CD4-positive, alpha-beta memory T cell (primary cell): Measurements from ENCODE around the gene ZNF763. TPM values are rescaled to one million over a fixed set of nuclear protein-coding genes. Genes with fewer than 3 reads are reported as not detected.
"Not testable (repeated sequence)": the region's sequence is repeated elsewhere in the genome, so short reads cannot be mapped to it uniquely, and the experiment has no call there.

Experiments used
- CTCF ChIA-PET: fragments of 350-600 bp; sonication (Branson Sonifier 250); formaldehyde crosslinking; loops from one replicate; lab custom pipeline; 2021; ENCODE audit warnings: inconsistent platforms; ENCODE audit not compliant: partially characterized antibody; lab: Charles Lee
- POLR2A ChIA-PET: fragments of 350-600 bp; sonication (Branson Sonifier 250); formaldehyde crosslinking; loops from one replicate; lab custom pipeline; 2021; ENCODE audit not compliant: partially characterized antibody; lab: Charles Lee
- DNase-seq, 5 donors: peaks; one replicate each; pipeline versions ENCODE4 v3.0.0 to v3.0.0-alpha.2; 2020 to 2022; ENCODE audit warnings: mixed read lengths in 1 of 5
- H3K27ac ChIP-seq: one replicate; pipeline ENCODE4 v1.7.0; 2013; ENCODE audit warnings: low read depth, low read length
- H3K27me3 ChIP-seq: 2 replicates; pipeline ENCODE4 v1.7.0; 2013; ENCODE audit warnings: mild to moderate bottlenecking, low read length, moderate library complexity; ENCODE audit not compliant: insufficient read depth
- H3K36me3 ChIP-seq: 2 replicates; pipeline ENCODE4 v1.7.0; 2013; ENCODE audit warnings: mild to moderate bottlenecking, low read length, moderate library complexity; ENCODE audit not compliant: insufficient read depth
- H3K4me1 ChIP-seq: 2 replicates; pipeline ENCODE4 v1.7.0; 2013; ENCODE audit warnings: mild to moderate bottlenecking, low read length, moderate library complexity; ENCODE audit not compliant: insufficient read depth
- H3K4me3 ChIP-seq, 2 donors: one replicate each; pipeline ENCODE4 v1.7.0; 2013; ENCODE audit warnings: low read length in 2 of 2, mild to moderate bottlenecking in 1 of 2
- H3K9me3 ChIP-seq, 2 donors: one replicate each; pipeline ENCODE4 v1.7.0; 2013; ENCODE audit warnings: low read length in 2 of 2, control low read depth in 1 of 2; ENCODE audit not compliant: control insufficient read depth in 1 of 2
- H3K27ac Mint-ChIP-seq, 7 donors: one replicate each; pipeline ENCODE4 v1.8.0; 2020 to 2021; ENCODE audit warnings: mixed read lengths in 7 of 7, mild to moderate bottlenecking in 6 of 7, inconsistent platforms in 3 of 7, moderate library complexity in 3 of 7
- H3K27me3 Mint-ChIP-seq, 2 donors: one replicate each; pipeline ENCODE4 v1.8.0; 2020 to 2021; ENCODE audit warnings: mixed read lengths in 2 of 2
- H3K36me3 Mint-ChIP-seq, 2 donors: one replicate each; pipeline ENCODE4 v1.8.0; 2020 to 2021; ENCODE audit warnings: mixed read lengths in 2 of 2, inconsistent platforms in 1 of 2, mild to moderate bottlenecking in 1 of 2
- H3K4me1 Mint-ChIP-seq, 4 donors: one replicate each; pipeline ENCODE4 v1.8.0; 2020 to 2021; ENCODE audit warnings: mixed read lengths in 4 of 4, mild to moderate bottlenecking in 1 of 4
- H3K4me3 Mint-ChIP-seq, 8 donors: one replicate each; pipeline ENCODE4 v1.8.0; 2020 to 2021; ENCODE audit warnings: mixed read lengths in 8 of 8, mild to moderate bottlenecking in 7 of 8, moderate library complexity in 6 of 8, inconsistent platforms in 3 of 8
- H3K9me3 Mint-ChIP-seq, 8 donors: one replicate each; pipeline ENCODE4 v1.8.0; 2020 to 2021; ENCODE audit warnings: mixed read lengths in 8 of 8, mild to moderate bottlenecking in 5 of 8, inconsistent platforms in 3 of 8, moderate library complexity in 1 of 8
- intact Hi-C: fragments of 100-400 bp; cut with micrococcal nuclease; formaldehyde crosslinking; loops from one replicate; pipeline ENCODE4 v1.15.1; 2023
- polyA plus RNA-seq, 2 donors: library from polyadenylated mRNA; unstranded; fragments of 300-500 nt; fragmentation: Illumina TruSeq; gene quantifications; one replicate each; pipeline ENCODE4 v1.2.3, GENCODE V29; 2021
- total RNA-seq, 2 experiments: library from RNA; stranded (reverse); gene quantifications; one replicate each; pipeline ENCODE4 v1.2.3, GENCODE V29; 2021

The ZNF763 gene
- total RNA-seq: 10 to 100 TPM; 14.3 to 16.4 TPM
- 1 to 10 TPM; 2.6 to 3.7 TPM for polyA plus RNA-seq

GRCh38 chr19:11964858-11965645 is at the start of gene ZNF763:
Gene ZNF763, plus strand, starts transcription at chr19:11965040. Its CDS starts 169 bp downstream, at chr19:11965209.
- Histone ChIP-seq H3K27ac (peak within 1 kb of the TSS; percentile 91), H3K4me1 (peaks cover 21% of the 10 kb centered on the region), H3K36me3 (no peaks in the 10 kb centered on the region), H3K27me3 (no peaks in the 10 kb centered on the region), H3K9me3 (no peaks in the 10 kb centered on the region), H3K4me3 (peak within 1 kb of the TSS; percentile 79 to 86)
- H3K36me3 Mint-ChIP-seq: peaks cover 1 to 15% of the 10 kb centered on the region in 2 donors
- ChIA-PET CTCF (interaction anchor here (0.9 to 5.5 kb wide), 12 partner anchors 10 to 167 kb away, joined by 3 to 104 read pairs (median 8); partner anchors contain the start of genes ZNF439, ZNF491 and ZNF700), POLR2A (interaction anchor here (0.6 to 4.1 kb wide), 13 partner anchors 10 to 368 kb away, joined by 3 to 84 read pairs (median 4); partner anchors contain the start of genes ZNF20, ZNF433, ZNF440 and ZNF491)
- intact Hi-C loops: loop anchor here (1.0 kb wide), 5 partner anchors 23 to 176 kb away; no protein-coding TSS in a partner anchor
- no peaks in the 10 kb centered on the region for H3K27me3 Mint-ChIP-seq
- DNase-seq: peak; percentile 83 to 93 (median 85)
- peaks cover 0 to 2% (median 0%) of the 10 kb centered on the region in 8 donors for H3K9me3 Mint-ChIP-seq
- peak within 1 kb of the TSS; percentile 92 to 97 (median 96) for H3K27ac Mint-ChIP-seq
- peaks cover 16 to 32% (median 26%) of the 10 kb centered on the region in 4 donors for H3K4me1 Mint-ChIP-seq
- peak within 1 kb of the TSS; percentile 93 to 98 (median 96) for H3K4me3 Mint-ChIP-seq

- peaks cover 0 to 17% of the 10 kb centered on the region in 2 donors for H3K36me3 Mint-ChIP-seq
- H3K9me3 Mint-ChIP-seq: peaks cover 0 to 5% (median 0%) of the 10 kb centered on the region in 8 donors
- peaks cover 20 to 34% (median 26%) of the 10 kb centered on the region in 4 donors for H3K4me1 Mint-ChIP-seq
- intact Hi-C loops: loop anchor here (2.0 to 10.0 kb wide), 3 partner anchors 41 to 187 kb away; partner anchors contain the start of gene ZNF823
- Histone ChIP-seq H3K4me3 (no peak overlapping the region), H3K27ac (no peak overlapping the region), H3K27me3 (no peaks in the 10 kb centered on the region), H3K4me1 (peaks cover 22% of the 10 kb centered on the region), H3K36me3 (no peaks in the 10 kb centered on the region), H3K9me3 (no peaks in the 10 kb centered on the region)
- no peak overlapping the region for H3K4me3 Mint-ChIP-seq
- DNase-seq: no peak
- no peak overlapping the region for H3K27ac Mint-ChIP-seq
- CTCF ChIA-PET: interaction anchor here (0.7 to 4.7 kb wide), 9 partner anchors 38 to 217 kb away, joined by 3 to 177 read pairs (median 26); partner anchors contain the start of genes ZNF20, ZNF491 and ZNF763
- POLR2A ChIA-PET: interaction anchor here (0.7 to 5.4 kb wide), 4 partner anchors 38 to 124 kb away, joined by 3 to 95 read pairs (median 26); partner anchors contain the start of genes ZNF491 and ZNF763
- H3K27me3 Mint-ChIP-seq: no peaks in the 10 kb centered on the region
Measured at GRCh38 chr19:11921852-11922495, 42.9 kb upstream of the ZNF763 start.

GRCh38 chr19:11924886-11925650 is 39.8 kb upstream of the ZNF763 start, which contains the start of gene ZNF700:
Gene ZNF700, plus strand, starts transcription at chr19:11925107. Its CDS starts 104 bp downstream, at chr19:11925211.
- Mint-ChIP-seq H3K4me3 (peak within 1 kb of the TSS; percentile 93 to 98 (median 96)), H3K36me3 (peaks cover under 1 to 24% of the 10 kb centered on the region in 2 donors), H3K27ac (peak within 1 kb of the TSS; percentile 92 to 98 (median 96)), H3K27me3 (no peaks in the 10 kb centered on the region), H3K4me1 (peaks cover 26 to 58% (median 40%) of the 10 kb centered on the region in 4 donors), H3K9me3 (no peaks in the 10 kb centered on the region)
- Histone ChIP-seq H3K9me3 (no peaks in the 10 kb centered on the region), H3K4me1 (peaks cover 31% of the 10 kb centered on the region), H3K27ac (peak within 1 kb of the TSS; percentile 87), H3K27me3 (no peaks in the 10 kb centered on the region), H3K36me3 (no peaks in the 10 kb centered on the region), H3K4me3 (peak within 1 kb of the TSS; percentile 99)
- intact Hi-C loops: loop anchor here (1.0 to 10.0 kb wide), 5 partner anchors 38 to 190 kb away; partner anchors contain the start of genes ZNF69 and ZNF823
- CTCF ChIA-PET: interaction anchor here (1.2 to 4.7 kb wide), 19 partner anchors 11 to 258 kb away, joined by 3 to 177 read pairs (median 14); partner anchors contain the start of genes ZNF20, ZNF491, ZNF69 and ZNF763
- peak; percentile 86 to 95 (median 89) for DNase-seq
- POLR2A ChIA-PET: interaction anchor here (0.9 to 5.4 kb wide), 13 partner anchors 9 to 757 kb away, joined by 3 to 95 read pairs (median 5); partner anchors contain the start of genes DHPS, ZNF136, ZNF20 and ZNF433

DNA sequence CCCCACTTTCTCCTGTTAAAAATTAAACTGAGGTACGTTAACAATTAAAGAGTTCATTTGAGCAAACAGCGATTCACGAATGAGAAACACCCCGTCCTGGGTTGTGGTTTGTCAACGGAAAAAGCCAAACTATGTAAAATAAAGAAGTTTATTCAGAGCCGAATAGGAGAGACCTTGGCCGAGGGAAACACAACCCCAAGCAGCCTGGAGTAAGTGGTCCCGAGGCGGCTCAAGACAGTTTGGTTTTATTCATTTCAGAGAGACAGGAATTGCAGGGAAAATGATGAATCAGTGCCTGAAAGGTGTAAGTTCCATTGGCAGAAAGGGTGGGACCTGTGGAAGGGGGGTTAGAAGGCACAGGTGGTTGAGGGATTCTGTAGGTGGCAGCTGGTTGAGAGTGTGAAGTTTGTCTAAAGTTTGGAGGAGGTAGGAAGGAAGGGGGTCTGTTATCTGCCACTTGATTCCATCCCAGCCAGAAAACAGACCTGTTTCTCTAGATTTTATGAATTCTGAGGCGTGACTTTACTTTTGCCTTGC is 39.1 kb upstream of the ZNF763 start:
- POLR2A ChIA-PET: interaction anchor here (1.5 to 5.4 kb wide), 4 partner anchors 38 to 237 kb away, joined by 8 to 95 read pairs (median 32); partner anchors contain the start of genes ZNF136, ZNF20 and ZNF763
- intact Hi-C loops: loop anchor here (2.0 to 10.0 kb wide), 2 partner anchors 39 to 191 kb away; partner anchors contain the start of genes ZNF69 and ZNF823
- Mint-ChIP-seq H3K4me3 (peak overlapping the region; percentile 84 to 96 (median 91)), H3K27ac (peak overlapping the region; percentile 62 to 94 (median 92)), H3K4me1 (peaks cover 29 to 62% (median 46%) of the 10 kb centered on the region in 4 donors), H3K36me3 (peaks cover 4 to 28% of the 10 kb centered on the region in 2 donors)
- not testable (repeated sequence) for H3K9me3 ChIP-seq, H3K36me3 ChIP-seq, DNase-seq, H3K9me3 Mint-ChIP-seq, H3K27me3 ChIP-seq, H3K27me3 Mint-ChIP-seq
- Histone ChIP-seq H3K4me3 (peak overlapping the region; percentile 99), H3K4me1 (peaks cover 31% of the 10 kb centered on the region), H3K27ac (peak overlapping the region; percentile 87)
- CTCF ChIA-PET: interaction anchor here (3.4 to 4.7 kb wide), 2 partner anchors 37 to 63 kb away, joined by 75 to 177 read pairs; partner anchors contain the start of gene ZNF763

- Histone ChIP-seq H3K9me3 (no peaks in the 10 kb centered on the region), H3K27ac (no peak overlapping the region), H3K4me3 (no peak overlapping the region), H3K4me1 (peaks cover 31% of the 10 kb centered on the region), H3K36me3 (no peaks in the 10 kb centered on the region), H3K27me3 (no peaks in the 10 kb centered on the region)
- Mint-ChIP-seq H3K27ac (peak overlapping the region in 1 of 7 donors; percentile 93), H3K36me3 (peaks cover 15 to 40% of the 10 kb centered on the region in 2 donors), H3K4me3 (peak overlapping the region in 3 of 8 donors; percentile 14 to 60 (median 25)), H3K4me1 (peaks cover 35 to 72% (median 55%) of the 10 kb centered on the region in 4 donors), H3K27me3 (no peaks in the 10 kb centered on the region), H3K9me3 (peaks cover 0 to 7% (median 0%) of the 10 kb centered on the region in 8 donors)
- intact Hi-C loops: loop anchor here (10.0 kb wide), 1 partner anchor 192 kb away; the partner anchor contains the start of gene ZNF823
- no peak for DNase-seq
- ChIA-PET POLR2A (interaction anchor here (0.6 to 1.9 kb wide), 2 partner anchors 37 to 1351 kb away, joined by 3 to 7 read pairs; partner anchors contain the start of gene ZNF763), CTCF (interaction anchor here (0.9 to 3.2 kb wide), 3 partner anchors 36 to 61 kb away, joined by 4 to 17 read pairs (median 6); partner anchors contain the start of gene ZNF763)
Measured at GRCh38 chr19:11927227-11927626, 37.6 kb upstream of the ZNF763 start.
